Suppressor macrophage treated with lipopolysaccharide for 4 hours (primary cell): ENCODE data around the gene SH3RF1.
"Not testable (repeated sequence)": the region's sequence is repeated elsewhere in the genome, so short reads cannot be mapped to it uniquely, and the experiment has no call there.

Experiments
- DNase-seq: peaks from one replicate; pipeline ENCODE4 v3.0.0-alpha.2; 2020

The SH3RF1 gene

DNA sequence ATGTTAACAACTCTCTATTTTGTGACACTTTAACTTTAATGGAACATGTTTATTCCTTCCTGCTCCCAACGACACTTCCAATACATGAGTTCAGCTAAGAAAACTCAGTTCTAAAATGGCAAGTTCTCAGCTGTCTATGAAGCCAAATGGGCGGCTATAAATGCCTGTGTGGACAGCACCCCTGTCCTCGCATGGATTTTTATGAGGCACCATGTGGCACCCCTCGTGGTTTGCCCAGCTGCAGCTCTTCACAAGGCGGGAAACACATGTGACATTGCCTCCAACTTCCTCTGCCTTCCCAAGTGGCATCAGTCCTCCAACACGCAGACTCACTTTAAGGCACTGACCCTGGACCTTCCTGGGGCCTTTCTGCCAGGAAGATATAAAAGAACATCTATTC is 48.0 kb downstream of the SH3RF1 start:
- DNase-seq: no peak

DNA sequence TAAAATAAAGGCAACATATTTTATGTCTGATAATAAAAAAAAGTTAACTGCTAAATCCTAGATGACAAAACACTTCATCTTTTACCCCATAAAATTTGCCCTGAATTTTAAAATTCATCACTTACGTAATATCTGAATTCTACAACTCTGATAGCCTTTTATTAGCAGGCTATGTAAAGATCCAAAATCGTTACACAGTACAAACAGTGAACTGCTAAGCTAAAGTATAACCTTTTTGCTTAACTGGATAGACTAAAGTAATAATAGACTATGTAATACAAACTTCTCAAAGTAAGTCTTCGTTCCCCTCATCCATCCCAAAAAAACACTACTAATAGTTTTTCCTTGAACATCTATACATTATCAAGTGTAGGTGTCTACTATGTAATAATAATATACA is 49.1 kb downstream of the SH3RF1 start:
- no peak for DNase-seq

DNA sequence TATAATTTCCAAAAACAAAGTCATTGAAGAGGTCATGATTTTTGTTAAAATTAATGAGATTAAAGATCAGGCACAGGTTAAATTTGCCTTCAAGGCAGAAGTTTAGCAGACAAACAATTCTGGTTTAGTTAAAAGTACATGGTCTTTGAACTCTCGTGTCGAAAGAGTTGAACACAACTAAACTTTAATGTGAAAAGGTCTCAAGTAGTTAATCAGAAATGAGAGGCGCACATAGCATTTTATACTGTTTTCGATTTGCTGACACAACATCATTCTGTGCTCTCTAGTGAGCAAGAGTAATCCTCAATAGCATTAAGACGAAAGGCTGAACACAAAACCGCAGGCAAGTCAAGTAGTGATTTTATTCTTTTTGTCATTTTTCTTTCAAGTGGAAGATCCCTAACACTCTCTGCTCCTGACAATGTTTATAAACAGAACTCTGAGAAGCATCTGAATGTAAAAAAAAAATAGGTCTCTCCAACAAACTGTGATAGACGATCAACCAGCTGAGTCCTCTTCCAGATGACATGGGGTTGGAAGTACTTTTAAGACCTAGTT is 49.8 kb downstream of the SH3RF1 start:
- no peak for DNase-seq

DNA sequence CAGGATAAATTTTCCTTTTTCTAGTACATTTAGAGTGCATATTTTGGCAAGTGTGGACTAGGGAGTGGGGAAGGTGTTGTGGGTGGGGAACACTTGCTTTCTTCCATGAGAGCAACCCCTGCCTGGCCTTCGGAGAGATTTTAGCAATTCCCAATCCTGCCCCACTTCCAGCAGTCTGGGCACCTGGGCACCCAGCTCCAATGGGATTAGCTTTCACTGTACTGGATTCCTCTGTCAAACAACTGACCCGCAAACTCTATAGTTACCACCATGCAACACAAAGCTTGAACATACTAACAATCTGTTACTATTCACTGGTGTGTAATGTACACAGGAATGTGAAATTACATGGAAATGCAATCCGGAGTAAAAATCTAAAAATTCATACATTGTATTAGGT is 50.3 kb downstream of the SH3RF1 start:
- DNase-seq: no peak

DNA sequence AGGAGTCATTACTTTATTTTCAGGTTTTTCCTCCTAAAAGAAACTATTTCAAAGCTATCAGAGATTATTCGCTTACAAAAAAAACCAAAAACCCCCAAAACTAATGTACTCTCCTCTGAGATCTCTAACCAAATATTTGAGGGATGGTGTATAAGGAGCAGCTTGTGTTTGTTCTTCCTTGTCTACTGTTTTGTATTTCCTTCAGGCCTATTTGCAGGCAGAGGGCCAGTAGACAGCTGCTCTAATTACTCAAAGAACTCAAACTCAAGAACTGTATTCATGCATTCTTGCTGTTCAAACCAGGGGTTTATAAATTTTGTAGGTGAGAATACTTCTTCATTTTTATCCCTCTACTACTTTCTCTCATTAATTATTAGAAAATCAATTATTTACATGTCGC is 51.3 kb downstream of the SH3RF1 start:
- DNase-seq: no peak

DNA sequence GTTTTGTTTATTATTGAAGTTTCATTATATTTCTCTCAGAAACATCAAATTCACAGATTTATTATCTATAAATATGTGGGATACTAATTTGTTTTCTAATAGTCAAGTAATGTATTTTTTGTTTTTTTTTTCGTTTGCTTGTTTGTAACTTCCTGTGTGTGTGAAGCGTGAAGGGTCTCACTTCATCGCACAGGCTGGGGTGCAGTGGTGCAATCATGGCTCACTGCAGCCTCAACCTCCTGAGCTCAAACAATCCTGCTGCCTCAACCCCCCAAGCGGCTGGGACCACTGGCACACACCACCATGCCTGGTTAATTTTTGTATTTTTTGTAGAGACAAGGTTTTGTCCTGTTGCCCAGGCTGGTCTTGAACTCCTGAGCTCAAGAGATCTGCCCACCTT is 55.1 kb downstream of the SH3RF1 start:
- no peak for DNase-seq

DNA sequence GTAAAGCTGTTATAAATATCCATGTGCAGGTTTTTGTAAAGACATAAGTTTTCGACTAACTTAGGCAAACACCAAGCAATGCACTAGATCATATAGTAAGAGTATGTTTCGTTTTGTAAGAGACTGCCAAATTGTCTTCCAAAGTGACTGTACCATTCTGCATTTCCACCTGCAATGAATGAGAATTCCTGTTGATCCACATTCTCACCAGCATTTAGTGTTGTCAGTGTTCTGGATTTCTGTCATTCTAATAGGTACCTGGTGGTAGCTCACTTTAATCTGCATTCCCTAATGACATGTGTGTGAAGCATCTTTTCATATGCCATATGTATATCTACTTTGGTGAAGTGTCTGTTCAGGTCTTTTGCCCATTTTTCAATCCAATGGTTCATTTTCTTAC is 57.8 kb downstream of the SH3RF1 start:
- no peak for DNase-seq

DNA sequence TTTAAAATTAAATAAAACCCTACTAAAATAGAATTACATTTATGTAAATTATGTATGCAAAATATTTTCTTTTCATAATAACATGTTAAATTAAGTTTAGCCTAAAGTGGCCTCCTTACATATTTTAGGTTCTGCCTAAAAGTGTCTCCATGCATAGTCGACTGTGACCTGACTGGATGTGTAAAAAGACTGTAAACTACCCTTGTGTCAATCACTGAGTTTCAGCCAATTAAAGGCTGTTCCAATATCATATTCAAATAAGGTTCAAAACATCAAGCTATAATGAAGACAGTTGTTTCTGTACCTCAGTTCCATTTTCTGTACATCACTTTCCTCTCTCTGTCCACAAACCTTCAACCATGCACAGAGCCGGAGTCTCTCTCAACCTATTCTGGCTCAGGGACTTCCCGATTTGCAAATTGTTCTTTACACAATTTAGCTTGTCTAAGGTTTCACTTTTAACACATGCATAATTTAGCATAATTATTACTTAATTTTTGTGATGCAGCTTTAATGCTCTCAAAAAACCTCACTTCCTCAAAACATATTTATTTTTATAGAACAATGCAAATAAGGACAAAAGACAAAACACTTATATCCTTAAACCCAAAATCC is 60.1 kb downstream of the SH3RF1 start:
- peak; percentile 70 for DNase-seq

DNA sequence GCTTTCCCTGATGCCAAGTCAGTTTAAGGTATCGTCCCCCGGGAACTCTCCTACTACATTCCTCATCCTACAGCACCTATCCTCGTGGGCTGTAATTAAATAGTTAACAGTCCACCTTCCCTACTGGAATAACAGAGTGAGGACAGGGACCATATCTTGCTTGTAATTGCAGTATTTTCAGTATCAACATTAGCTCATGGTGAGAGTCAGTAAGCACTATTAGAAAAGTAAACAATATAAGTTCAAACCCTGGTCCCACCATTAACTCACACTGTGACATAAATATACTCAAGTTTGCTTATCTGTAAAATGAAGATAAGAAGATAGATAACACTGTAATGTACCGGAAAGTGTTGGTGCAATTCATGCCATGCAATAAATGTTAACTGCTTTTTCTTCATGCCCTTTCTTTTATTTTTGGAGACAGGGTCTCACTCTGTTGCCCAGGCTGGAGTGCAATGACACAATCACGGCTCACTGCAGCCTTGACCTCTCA is 61.3 kb downstream of the SH3RF1 start:
- DNase-seq: no peak

DNA sequence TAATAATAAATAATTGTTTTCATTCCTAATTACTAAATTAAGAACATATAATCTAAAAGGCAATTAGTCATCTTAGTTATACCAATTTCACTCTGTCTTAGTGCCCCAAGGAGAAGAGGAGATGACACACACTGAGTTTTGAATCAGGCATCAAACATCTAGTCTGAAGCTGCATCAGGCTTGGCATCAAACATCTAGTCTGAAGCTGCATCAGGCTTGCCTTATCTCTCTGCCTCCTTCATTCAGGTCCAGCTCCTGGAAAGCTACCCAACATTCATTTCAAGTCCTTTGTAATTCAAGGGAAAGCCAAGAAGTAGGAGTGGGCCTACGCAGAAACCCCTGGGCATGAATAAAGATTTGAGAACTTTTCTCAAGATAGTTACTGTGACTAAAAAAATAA is 62.2 kb downstream of the SH3RF1 start:
- no peak for DNase-seq

DNA sequence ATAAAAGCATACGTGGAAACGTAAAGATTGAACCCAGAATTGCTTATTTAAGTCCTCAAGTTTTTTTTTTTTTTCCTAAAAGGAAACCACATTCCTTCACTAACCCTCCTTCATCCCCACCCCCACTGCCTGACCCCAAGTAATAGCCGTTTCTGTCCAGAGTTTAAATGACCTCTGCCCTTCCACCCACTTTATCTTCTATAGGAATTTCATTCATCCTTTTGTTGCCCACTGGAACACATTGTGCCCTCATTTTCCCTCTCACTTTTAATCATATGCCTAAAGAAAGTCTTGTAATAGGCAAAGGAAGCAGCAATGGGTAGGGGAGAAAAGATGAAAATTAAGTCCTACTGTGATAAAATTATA is 62.7 kb downstream of the SH3RF1 start:
- no peak for DNase-seq

DNA sequence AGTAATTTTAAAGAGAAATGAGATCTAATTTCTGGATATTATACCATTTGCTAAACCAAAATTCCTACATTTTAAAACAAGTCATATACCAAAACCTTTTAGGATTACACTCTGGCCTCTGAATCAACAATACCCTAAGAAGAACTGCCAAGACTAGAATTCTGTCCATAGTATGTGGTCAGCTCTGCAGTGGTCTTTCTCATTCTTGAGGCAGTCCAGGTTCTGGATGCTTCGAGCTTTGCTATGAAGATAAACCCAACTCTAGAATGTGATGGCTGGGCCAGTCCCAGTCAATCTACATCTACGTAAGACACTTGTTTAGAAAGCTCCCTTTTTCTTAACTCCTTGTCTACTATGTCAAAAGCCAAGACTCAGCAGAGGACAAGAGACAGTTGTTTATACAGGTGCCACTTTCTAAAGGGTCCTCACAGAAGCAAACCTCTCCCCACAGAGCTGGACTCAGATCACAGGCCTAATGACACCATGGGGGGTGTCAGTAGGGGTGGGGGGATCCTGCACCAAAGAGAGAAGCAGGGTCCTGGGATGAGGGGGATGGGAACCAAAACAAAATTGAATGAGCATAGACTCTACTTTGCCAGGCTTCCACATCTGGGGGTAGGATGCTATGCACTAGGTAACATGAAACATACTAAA is 63.2 kb downstream of the SH3RF1 start:
- no peak for DNase-seq

DNA sequence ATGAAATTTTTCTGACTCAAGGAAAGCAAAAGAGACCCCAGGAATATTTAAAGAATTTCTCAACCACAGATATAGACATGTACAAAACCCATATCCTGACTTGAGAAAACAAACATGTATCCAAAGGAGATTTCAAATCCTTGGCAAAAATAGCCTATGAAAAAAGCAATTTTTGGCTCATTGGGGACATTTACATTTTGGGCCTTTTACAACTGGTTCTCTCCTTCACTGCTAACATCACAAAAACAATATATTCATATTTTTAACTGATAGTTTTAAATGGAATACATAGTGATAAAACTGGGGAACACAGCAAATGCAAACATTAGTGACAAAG is 65.0 kb downstream of the SH3RF1 start:
- DNase-seq: no peak

DNA sequence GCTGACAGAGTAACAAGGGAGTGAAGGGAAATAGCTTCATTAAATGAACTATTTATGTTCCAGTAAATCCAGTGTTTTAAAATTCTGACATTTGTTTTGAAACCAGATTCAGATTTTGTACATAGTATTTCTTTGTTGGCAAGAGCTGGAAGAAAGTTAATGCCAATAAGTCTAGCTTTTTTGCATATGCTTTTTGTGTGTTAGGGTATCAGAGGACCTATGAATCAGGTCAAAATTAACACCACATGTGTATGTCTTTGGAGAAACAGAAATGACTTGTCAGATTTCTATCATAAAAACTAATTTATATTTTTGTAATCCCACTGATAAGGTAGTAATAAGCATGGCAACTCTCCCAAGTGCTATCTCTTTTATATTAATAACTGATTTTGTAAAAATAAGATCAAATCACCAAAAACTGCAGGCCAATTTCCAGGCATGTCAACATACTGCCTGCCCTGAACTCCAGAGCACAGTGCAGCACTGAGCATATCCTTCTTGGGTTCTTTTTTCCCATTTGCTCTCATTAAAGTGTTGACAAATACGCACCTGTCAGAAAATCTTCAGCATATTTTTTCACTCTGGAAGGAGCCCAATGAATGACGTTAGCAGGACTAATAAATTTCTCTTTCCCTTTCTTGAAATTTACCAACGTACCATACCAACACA is 65.5 kb downstream of the SH3RF1 start:
- no peak for DNase-seq

DNA sequence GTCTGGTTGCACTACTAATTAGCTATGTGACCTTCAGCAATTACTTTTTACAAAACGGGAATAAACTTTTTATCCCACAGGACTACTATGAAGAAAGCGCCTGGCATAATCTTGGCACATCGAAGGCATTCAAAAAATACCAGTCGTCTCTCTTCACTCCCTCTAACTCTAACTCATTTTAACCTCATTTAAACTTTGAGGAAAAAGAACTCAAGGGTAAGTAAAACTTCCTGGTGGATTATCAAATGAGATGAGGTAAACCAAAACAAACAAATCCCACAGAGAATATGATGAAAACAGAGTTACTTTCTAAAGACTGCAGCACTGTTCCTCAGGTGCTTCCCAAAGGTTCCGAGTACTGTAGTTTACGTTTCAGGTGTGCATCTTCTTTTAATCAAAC is 66.9 kb downstream of the SH3RF1 start:
- DNase-seq: no peak

DNA sequence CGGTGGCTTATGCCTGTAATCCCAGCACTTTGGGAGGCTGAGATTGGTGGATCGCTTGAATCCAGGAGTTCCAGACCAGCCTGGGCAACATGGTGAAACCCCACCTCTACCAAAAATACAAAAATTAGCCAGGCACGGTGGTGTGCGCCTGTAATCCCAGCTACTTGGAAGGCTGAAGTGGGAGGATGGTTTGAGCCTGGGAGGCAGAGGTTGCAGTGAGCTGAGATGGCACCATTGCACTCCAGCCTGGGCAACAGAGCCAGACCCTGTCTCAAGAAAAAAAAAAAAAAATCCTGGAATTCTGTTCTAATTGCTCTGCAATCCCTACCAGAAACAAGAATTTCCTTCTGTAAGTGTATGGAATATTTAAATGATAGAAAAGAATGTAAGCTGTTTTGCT is 67.5 kb downstream of the SH3RF1 start:
- DNase-seq: not testable (repeated sequence)

DNA sequence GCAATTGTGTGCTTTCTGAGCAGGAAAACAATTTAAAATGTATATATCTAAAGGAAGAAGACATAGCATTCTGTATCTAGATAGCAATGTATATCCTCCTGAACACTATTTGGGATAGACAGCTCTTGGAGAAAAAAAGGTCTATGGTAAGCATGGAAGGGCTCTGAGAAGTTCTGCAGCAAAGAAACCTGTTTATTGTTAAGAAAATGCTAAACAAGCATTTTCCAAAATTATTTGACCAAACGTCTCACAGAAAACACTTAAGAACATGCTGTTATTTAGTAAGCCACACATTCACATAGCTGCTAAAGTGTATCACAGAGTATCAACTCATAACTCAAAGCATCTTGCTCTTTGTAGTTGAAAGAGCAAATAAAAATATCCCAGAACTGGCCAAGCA is 67.9 kb downstream of the SH3RF1 start:
- no peak for DNase-seq

DNA sequence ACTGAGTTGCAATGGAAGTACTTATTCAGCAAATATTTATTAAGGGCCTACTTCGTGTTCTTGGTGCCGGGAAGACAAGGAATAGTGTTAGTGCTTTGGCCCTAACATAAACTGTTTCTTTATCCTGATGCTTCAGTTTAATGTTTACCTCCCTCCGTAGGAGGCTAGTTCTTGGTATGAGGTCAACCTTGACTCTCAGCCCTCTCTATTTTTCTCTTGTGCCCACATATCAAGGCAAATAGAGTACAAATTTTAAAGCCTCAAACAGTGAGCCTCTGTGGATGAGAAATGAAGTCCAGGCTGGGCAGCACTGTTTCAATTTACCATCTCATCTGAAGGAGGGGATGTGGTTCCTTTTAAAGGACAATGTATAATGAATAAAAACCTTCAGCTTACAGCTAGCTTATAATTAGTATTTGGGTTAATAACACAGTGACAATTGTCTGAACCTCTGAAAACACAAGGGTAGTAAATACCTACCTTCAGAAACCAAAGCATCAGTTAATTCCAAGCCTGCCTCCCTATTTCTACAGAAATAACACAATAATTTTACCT is 68.5 kb downstream of the SH3RF1 start:
- DNase-seq: no peak

DNA sequence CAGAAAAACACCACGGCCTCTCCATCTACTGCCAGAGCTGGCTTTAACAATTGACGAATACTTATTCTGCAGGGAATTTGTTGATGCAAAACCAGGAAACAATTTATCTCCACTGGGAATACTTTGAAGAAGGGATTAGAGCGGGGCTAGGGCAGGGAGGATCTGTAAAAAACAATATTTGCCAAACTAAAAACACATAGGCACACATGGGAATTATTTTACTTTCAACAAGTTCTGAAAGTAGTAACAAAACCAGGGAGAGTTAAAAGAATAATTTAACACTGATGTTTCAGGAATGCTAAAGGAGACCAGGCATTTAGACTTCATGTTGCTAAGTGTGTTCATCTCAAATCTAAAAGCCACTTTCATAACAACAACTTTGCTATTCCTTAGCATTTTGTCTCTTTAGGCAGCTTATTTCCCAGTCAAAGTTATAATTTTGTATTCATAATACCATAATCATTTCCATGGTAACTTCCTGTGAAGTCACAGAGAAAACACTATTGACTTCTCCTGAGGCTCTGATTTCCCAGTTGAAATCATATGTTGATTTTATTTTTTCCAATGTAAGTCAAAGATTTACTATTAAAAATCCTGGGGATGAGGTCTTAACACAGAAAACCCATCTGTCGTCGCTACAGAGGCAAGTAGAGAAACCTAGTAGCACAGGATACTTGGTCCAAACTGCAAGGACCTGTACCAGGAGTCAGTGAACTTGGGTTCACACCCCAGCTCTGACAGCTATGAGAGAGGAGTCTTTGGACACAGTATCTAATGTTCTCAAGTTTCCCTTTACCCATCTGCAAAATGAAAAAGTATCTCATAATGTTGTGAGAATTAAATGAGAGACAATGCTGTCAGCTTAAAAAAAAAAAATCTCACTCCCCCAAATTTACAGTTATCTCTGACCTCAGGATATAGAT is 69.3 kb downstream of the SH3RF1 start:
- DNase-seq: no peak

DNA sequence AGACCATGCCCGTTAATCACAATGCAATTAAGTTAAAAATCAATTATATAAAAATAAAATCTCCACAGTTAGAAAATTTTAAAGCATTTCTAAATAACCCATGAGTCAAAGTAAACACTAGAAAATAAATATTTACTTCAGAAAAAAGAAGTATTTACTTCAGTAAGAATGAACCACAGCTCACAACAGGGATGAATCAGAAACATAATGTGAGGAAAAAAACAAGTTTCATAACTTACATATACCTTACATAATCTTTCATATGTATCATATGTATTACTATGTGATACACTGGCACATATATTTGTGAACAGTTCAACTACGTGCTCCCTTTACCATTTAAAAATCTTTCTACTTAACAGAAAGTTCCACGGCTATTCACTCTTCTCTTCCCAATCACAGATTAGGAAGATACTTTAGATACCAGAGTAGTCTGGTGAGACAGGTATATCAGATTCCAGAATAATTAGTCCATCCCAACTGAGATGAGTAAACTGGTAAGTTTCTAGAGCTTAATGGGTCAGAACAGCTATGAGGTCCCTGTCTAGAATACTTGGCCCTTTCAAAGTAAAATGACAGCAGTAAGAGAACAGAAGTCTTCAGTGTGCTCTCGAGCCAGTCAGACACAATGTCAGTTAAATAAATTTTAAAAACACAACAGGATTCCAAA is 70.3 kb downstream of the SH3RF1 start:
- DNase-seq: no peak

DNA sequence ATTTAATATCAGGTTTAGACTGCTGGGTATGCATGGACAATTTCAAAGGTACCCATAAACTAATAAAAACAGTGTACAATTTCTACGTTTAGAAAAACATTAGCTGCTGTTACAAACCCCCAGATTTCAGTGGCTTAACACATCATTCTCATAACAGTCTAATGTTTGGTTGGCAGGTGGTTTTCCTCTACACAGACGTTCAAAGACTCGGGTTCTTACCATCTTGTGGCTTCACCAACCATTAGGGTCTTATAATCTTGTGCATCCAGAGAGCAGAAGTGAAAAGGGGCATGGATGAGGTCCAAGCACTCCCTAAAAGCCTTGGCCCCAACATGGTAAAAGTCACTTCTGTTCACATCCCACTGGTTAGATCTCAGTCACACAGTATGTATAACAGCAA is 71.6 kb downstream of the SH3RF1 start:
- DNase-seq: no peak

DNA sequence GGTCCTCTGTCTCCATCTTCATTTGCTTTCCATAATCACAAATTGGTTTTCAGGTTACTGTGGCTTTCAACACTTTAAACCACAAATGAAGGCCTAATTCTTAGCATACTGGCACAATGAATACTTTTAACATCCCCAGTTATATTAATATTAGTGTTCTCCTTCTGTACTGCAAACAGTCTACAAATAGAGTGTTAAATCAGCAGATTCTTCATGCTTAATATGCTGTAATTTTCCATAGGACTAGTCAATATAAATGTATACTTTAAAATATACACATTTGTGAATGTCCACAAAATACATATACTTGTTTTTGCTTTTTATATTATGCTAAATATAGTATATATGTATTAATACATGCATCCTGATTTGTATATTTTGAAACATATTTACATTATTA is 72.6 kb downstream of the SH3RF1 start:
- DNase-seq: no peak
